HepG2 (cell line): Measurements from ENCODE around the gene TMEM108. TPM values are rescaled to one million over a fixed set of nuclear protein-coding genes. Genes with fewer than 3 reads are reported as not detected.

ENCODE experiments used
- ATAC-seq: fragments of 200-7000 bp; cut with Tn5 transposase; 3 replicates; pipeline ENCODE4 v1.9.1; 2020; ENCODE audit warnings: mild to moderate bottlenecking, moderate library complexity
- BruUV-seq: library from RNA; stranded (reverse); fragments of 400-500 nt; replicated peaks from 2 replicates; lab custom pipeline; 2021; lab: Mats Ljungman, UMichigan
- CTCF ChIA-PET: fragments of 300-600 bp; formaldehyde crosslinking; extraction: SDS; loops from one replicate; lab custom pipeline; 2021; ENCODE audit warnings: low total read pairs, inconsistent platforms, low intra/inter-chr PET ratio; lab: Yijun Ruan, JAX
- POLR2A ChIA-PET: fragments of 350-600 bp; sonication (Branson Sonifier 250); formaldehyde crosslinking; loops from one replicate; lab custom pipeline; 2020; ENCODE audit warnings: antibody characterized with exemption, inconsistent platforms; lab: Yijun Ruan, JAX
- DNase-seq: peaks from one replicate; pipeline ENCODE4 v3.0.0-alpha.2; 2015; ENCODE audit warnings: low spot score
- FAIRE-seq: peaks from 3 replicates; lab custom pipeline; 2011; peaks lifted over from hg19 to GRCh38; lab: Jason Lieb, UNC
- H2AFZ ChIP-seq: one replicate; pipeline ENCODE4 v1.6.1; 2011; ENCODE audit warnings: low read length, inconsistent platforms
- H3K27ac ChIP-seq: fragments of 300-600 bp; 3 replicates; pipeline ENCODE4 v1.8.0; 2011; ENCODE audit warnings: mixed run types, mild to moderate bottlenecking, mixed read lengths, low read length, inconsistent platforms; ENCODE audit not compliant: insufficient read depth; ENCODE audit errors: extremely low read length
- H3K27me3 ChIP-seq, 2 experiments: fragments of 200-600 bp in 1 of 2; 2 replicates in 1 of 2; 3 replicates in 1 of 2; pipeline versions ENCODE4 v1.6.0 to v1.8.0; 2011; ENCODE audit warnings: low read length in 2 of 2, mild to moderate bottlenecking in 2 of 2, moderate library complexity in 2 of 2, inconsistent platforms in 1 of 2; ENCODE audit not compliant: insufficient read depth in 2 of 2, control insufficient read depth in 1 of 2
- H3K36me3 ChIP-seq, 2 experiments: fragments of 200-600 bp in 1 of 2; replicated peaks in 1 of 2; 2 replicates in 1 of 2; 3 replicates in 1 of 2; pipeline versions ENCODE4 v1.5.1 to v1.8.0; 2011; ENCODE audit warnings: low read length in 2 of 2, inconsistent platforms in 1 of 2; ENCODE audit not compliant: insufficient read depth in 2 of 2, control insufficient read depth in 1 of 2
- H3K4me1 ChIP-seq: 2 replicates; pipeline ENCODE4 v1.5.1; 2012; ENCODE audit warnings: low read length, inconsistent platforms; ENCODE audit not compliant: insufficient read depth
- H3K4me2 ChIP-seq: 2 replicates; pipeline ENCODE4 v1.6.0; 2011; ENCODE audit warnings: low read depth, low read length, inconsistent platforms
- H3K4me3 ChIP-seq, 3 experiments: fragments of 200-600 bp in 1 of 3; sonication (generic), shearing (Covaris generic) in 1 of 3; replicated peaks in 1 of 3; 2 replicates each; pipeline ENCODE4 v1.5.1; 2011 to 2016; ENCODE audit warnings: low read length in 3 of 3, inconsistent platforms in 2 of 3, low read depth in 2 of 3, mild to moderate bottlenecking in 2 of 3, control low read depth in 1 of 3, mixed read lengths in 1 of 3; ENCODE audit not compliant: insufficient read depth in 1 of 3
- H3K79me2 ChIP-seq: one replicate; pipeline ENCODE4 v1.6.1; 2011; ENCODE audit warnings: low read length, inconsistent platforms; ENCODE audit not compliant: insufficient read depth
- H3K9ac ChIP-seq: 2 replicates; pipeline ENCODE4 v1.6.0; 2011; ENCODE audit warnings: mild to moderate bottlenecking, low read depth, low read length, inconsistent platforms; ENCODE audit not compliant: insufficient read depth
- H3K9me3 ChIP-seq: 2 replicates; pipeline ENCODE4 v1.5.1; 2012; ENCODE audit warnings: mild to moderate bottlenecking, low read length
- H4K20me1 ChIP-seq: 2 replicates; pipeline ENCODE4 v1.6.0; 2011; ENCODE audit warnings: inconsistent platforms, mild to moderate bottlenecking, low read length, moderate library complexity; ENCODE audit not compliant: insufficient read depth
- GABPB1 ChIP-seq: IDR thresholded peaks from 2 replicates; pipeline ENCODE4 v1.6.1; 2016; ENCODE audit warnings: mild to moderate bottlenecking, missing genetic modification reagents, moderate library complexity, missing compliant biosample characterization
- IRF2 ChIP-seq: IDR thresholded peaks from 2 replicates; pipeline ENCODE4 v1.6.1; 2018; ENCODE audit warnings: missing genetic modification reagents, missing compliant biosample characterization
- KDM5A ChIP-seq: fragments of 200-600 bp; sonication (generic); IDR thresholded peaks from 2 replicates; pipeline ENCODE4 v1.7.0; 2018; ENCODE audit warnings: antibody characterized with exemption, mild to moderate bottlenecking, low read length, borderline replicate concordance
- KDM5B ChIP-seq: sonication (generic); formaldehyde crosslinking; IDR thresholded peaks from 2 replicates; pipeline ENCODE4 v1.4.0; 2020; ENCODE audit warnings: missing genetic modification reagents, mild to moderate bottlenecking, borderline replicate concordance
- MED1 ChIP-seq: sonication (generic); formaldehyde crosslinking; IDR thresholded peaks from 2 replicates; pipeline ENCODE4 v1.4.0; 2020; ENCODE audit warnings: missing genetic modification reagents
- POGZ ChIP-seq: sonication (generic); formaldehyde crosslinking; IDR thresholded peaks from 2 replicates; pipeline ENCODE4 v1.4.0; 2020; ENCODE audit warnings: mild to moderate bottlenecking, missing genetic modification reagents
- POLR2AphosphoS5 ChIP-seq: IDR thresholded peaks from 2 replicates; pipeline ENCODE4 v1.6.1; 2012; ENCODE audit warnings: low read depth, low read length
- PTBP1 ChIP-seq: fragments of 200-400 bp; formaldehyde crosslinking; IDR thresholded peaks from 2 replicates; pipeline ENCODE4 v1.6.1; 2018; ENCODE audit warnings: low read length, low read depth; ENCODE audit not compliant: poor library complexity, severe bottlenecking
- RBFOX2 ChIP-seq: fragments of 200-400 bp; formaldehyde crosslinking; IDR thresholded peaks from 2 replicates; pipeline ENCODE4 v1.6.1; 2017; ENCODE audit warnings: low read depth, mild to moderate bottlenecking, low read length
- THYN1 ChIP-seq: sonication (generic); formaldehyde crosslinking; IDR thresholded peaks from 2 replicates; pipeline ENCODE4 v1.8.1; 2023; ENCODE audit warnings: low read depth, mild to moderate bottlenecking, moderate library complexity, missing genetic modification reagents, borderline replicate concordance
- YEATS4 ChIP-seq: sonication (generic); formaldehyde crosslinking; IDR thresholded peaks from 2 replicates; pipeline ENCODE4 v1.4.0; 2020; ENCODE audit warnings: missing genetic modification reagents, borderline replicate concordance
- ZEB1 ChIP-seq: IDR thresholded peaks from 2 replicates; pipeline ENCODE4 v1.6.1; 2012; ENCODE audit warnings: mild to moderate bottlenecking, low read depth, inconsistent platforms; ENCODE audit not compliant: insufficient replicate concordance
- ZNF138 ChIP-seq: sonication (generic); formaldehyde crosslinking; IDR thresholded peaks from 2 replicates; pipeline ENCODE4 v1.5.0; 2020; ENCODE audit warnings: mild to moderate bottlenecking, low read depth, missing genetic modification reagents
- ZNF326 ChIP-seq: sonication (generic); formaldehyde crosslinking; IDR thresholded peaks from 2 replicates; pipeline ENCODE4 v1.4.0; 2020; ENCODE audit warnings: missing genetic modification reagents, borderline replicate concordance
- ZNF589 ChIP-seq: sonication (generic); formaldehyde crosslinking; conservative IDR thresholded peaks from 2 replicates; pipeline ENCODE4 v1.8.0; 2022; ENCODE audit warnings: mild to moderate bottlenecking, moderate library complexity, missing genetic modification reagents
- ZNF629 ChIP-seq: sonication (generic); formaldehyde crosslinking; conservative IDR thresholded peaks from 2 replicates; pipeline ENCODE4 v1.5.0; 2020; ENCODE audit warnings: missing genetic modification reagents
- WGBS: methylation state at CpG from one replicate; pipeline ENCODE4 v1.1.6; 2017; ENCODE audit warnings: low lambda C conversion rate; 5-methylcytosine and 5-hydroxymethylcytosine counted together
- in situ Hi-C: cut with HindIII; loops from 2 replicates; pipeline ENCODE4 v1.10.0; 2017; ENCODE audit warnings: low pct_unique_long_range_greater_than_20kb; ENCODE audit not compliant: extremely low pct_ligation_motif_present
- intact Hi-C: fragments of 100-400 bp; cut with micrococcal nuclease; formaldehyde crosslinking; loops from one replicate; pipeline ENCODE4 v1.10.0; 2022; ENCODE audit not compliant: unreplicated experiment
- polyA plus RNA-seq, 8 experiments: library from polyadenylated mRNA; depleted of rRNA in 3 of 8; stranded (reverse) in 7 of 8; unstranded in 1 of 8; fragments of >200 nt; fragmentation: Illumina TruSeq in 4 of 8; extraction: Trizol in 4 of 8; gene quantifications; 2 replicates each; pipeline versions ENCODE4 v1.2.1 to v1.2.3, GENCODE V29; 2011 to 2016; ENCODE audit warnings: low read depth in 4 of 8, missing spikeins in 1 of 8, mixed read lengths in 1 of 8; ENCODE audit not compliant: insufficient read depth in 1 of 8
- total RNA-seq, 5 experiments: library from RNA; depleted of rRNA; stranded (reverse); fragments of >200 nt; fragmentation: Illumina TruSeq; extraction: Trizol; gene quantifications; 2 replicates each; pipeline ENCODE4 v1.2.3, GENCODE V29; 2016; ENCODE audit warnings: low read depth in 1 of 5
- TF ChIP-seq, protein P1 (sequence below): sonication (generic); formaldehyde crosslinking; IDR thresholded peaks from 2 replicates; pipeline ENCODE4 v1.4.0; 2020; ENCODE audit warnings: missing genetic modification reagents; ENCODE audit errors: not compliant biosample characterization

TMEM108 gene
- total and polyA plus RNA-seq, 2 of the 13 experiments (the other 11 are each of a cell fraction or from before 2014, with no cell fraction given) = not detected

DNA sequence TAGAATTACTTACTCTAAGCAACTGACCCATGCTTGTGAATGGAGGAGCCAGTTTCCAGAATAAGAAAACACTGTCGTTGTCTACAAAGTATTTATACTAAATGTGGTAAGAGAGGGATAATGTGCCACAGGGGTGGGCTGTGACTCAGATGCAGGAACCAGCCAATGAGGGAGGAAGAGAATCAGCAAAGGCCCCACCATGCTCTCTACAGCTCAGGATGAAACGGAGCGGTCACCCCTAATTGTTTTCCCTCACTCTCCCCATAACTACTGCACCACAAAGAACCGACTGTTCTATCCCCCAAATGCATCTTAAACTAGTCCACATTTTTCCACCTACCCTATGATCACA, 406.2 kb downstream of the TMEM108 start (continued):
- TF ChIP-seq YEATS4 (CRISPR knock-in tag) (no peak), PTBP1 (no peak), KDM5B (CRISPR knock-in tag) (no peak)

DNA sequence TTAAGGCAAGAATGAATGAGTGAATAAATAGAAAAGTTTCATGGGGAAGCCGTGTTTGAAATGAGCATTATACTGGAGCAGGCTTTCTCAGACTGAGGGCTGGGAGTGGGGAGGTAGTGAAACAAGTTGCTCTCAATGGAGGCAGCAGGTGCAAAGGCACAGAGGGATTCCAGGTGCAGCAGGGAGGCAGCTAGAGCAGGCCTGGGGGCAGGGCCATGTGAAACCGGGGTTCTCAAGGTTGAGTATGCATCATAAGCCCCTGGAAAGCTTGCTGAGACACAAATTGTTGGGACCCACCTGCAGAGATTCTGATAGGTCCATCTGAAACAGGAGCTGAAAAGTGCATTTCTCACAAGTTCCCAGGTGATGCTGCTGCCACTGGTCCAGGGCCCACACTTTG, 406.9 kb downstream of the TMEM108 start:
- H3K4me3 ChIP-seq = no peak overlapping the region
- in situ Hi-C loops = no loop called here

More for the DNA sequence above, 406.9 kb downstream of the TMEM108 start:
- CTCF ChIA-PET = no interaction called here
- 0% methylated on average over 2 of the region's 2 CpGs for WGBS
- H3K4me2 ChIP-seq = no peak overlapping the region
- TF ChIP-seq ZNF629 = no peak
- no peak for TF ChIP-seq ZNF326
- no peak for TF ChIP-seq RBFOX2
- no peak for TF ChIP-seq KDM5A
- no peak for TF ChIP-seq THYN1 (CRISPR knock-in tag)
- TF ChIP-seq, protein P1, sequence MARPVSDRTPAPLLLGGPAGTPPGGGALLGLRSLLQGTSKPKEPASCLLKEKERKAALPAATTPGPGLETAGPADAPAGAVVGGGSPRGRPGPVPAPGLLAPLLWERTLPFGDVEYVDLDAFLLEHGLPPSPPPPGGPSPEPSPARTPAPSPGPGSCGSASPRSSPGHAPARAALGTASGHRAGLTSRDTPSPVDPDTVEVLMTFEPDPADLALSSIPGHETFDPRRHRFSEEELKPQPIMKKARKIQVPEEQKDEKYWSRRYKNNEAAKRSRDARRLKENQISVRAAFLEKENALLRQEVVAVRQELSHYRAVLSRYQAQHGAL (CRISPR knock-in tag) = no peak
- no peak for TF ChIP-seq ZNF589 (CRISPR knock-in tag)
- no peak for TF ChIP-seq POGZ
- no peak for TF ChIP-seq ZNF138 (CRISPR knock-in tag)
- TF ChIP-seq IRF2 = no peak
- TF ChIP-seq GABPB1 (CRISPR knock-in tag) = no peak
- TF ChIP-seq MED1 = no peak
- TF ChIP-seq POLR2AphosphoS5 = no peak
- TF ChIP-seq ZEB1 = no peak
- TF ChIP-seq, all 625 proteins: peak for 0
- no peaks in the 10 kb centered on the region for H3K27me3 ChIP-seq
- FAIRE-seq (no peak), ATAC-seq (no peak), DNase-seq (no peak)
- no peak overlapping the region for H3K27ac ChIP-seq
- H2AFZ ChIP-seq = no peak overlapping the region
- POLR2A ChIA-PET = no interaction called here
- H3K9me3 ChIP-seq = no peaks in the 10 kb centered on the region
- no TSS peak for BruUV-seq
- H3K79me2 ChIP-seq = no peaks in the 10 kb centered on the region
- H4K20me1 ChIP-seq = no peaks in the 10 kb centered on the region
- H3K9ac ChIP-seq = no peak overlapping the region
- intact Hi-C loops = no loop called here
- H3K4me1 ChIP-seq = peaks cover 25% of the 10 kb centered on the region
- H3K36me3 ChIP-seq = no peaks in the 10 kb centered on the region
